Mesothelial cell of epicardium (in vitro differentiated cells): ENCODE results near the gene DENND1A. TPM values are rescaled to one million over a fixed set of nuclear protein-coding genes. Genes with fewer than 3 reads are reported as not detected.
"Not testable (repeated sequence)": the region's sequence is repeated elsewhere in the genome, so short reads cannot be mapped to it uniquely, and the experiment has no call there.

Experiments used
- DNase-seq, 2 experiments: peaks; one replicate each; pipeline ENCODE4 v3.0.0; 2021; ENCODE audit warnings: low spot score in 2 of 2; ENCODE audit not compliant: unreplicated experiment in 2 of 2
- H3K27ac Mint-ChIP-seq: 2 replicates; pipeline ENCODE4 v1.8.0; 2021; ENCODE audit warnings: mixed read lengths
- H3K27me3 Mint-ChIP-seq: 2 replicates; pipeline ENCODE4 v1.8.0; 2021; ENCODE audit warnings: low read depth, mixed read lengths
- H3K36me3 Mint-ChIP-seq: 2 replicates; pipeline ENCODE4 v1.8.0; 2021; ENCODE audit warnings: mixed read lengths
- H3K4me1 Mint-ChIP-seq: 2 replicates; pipeline ENCODE4 v1.8.0; 2021; ENCODE audit warnings: mixed read lengths
- H3K4me3 Mint-ChIP-seq: 2 replicates; pipeline ENCODE4 v1.8.0; 2021; ENCODE audit warnings: mild to moderate bottlenecking, moderate library complexity, mixed read lengths
- H3K9me3 Mint-ChIP-seq: 2 replicates; pipeline ENCODE4 v1.8.0; 2021; ENCODE audit warnings: mixed read lengths
- CTCF ChIP-seq: fragments of 200-600 bp; sonication (generic); IDR thresholded peaks from one replicate; pipeline ENCODE4 v1.5.0; 2021; ENCODE audit warnings: antibody characterized with exemption; ENCODE audit not compliant: unreplicated experiment
- total RNA-seq: library from RNA; stranded (reverse); gene quantifications from 3 replicates; pipeline ENCODE4 v1.2.1, GENCODE V29; 2021

Gene DENND1A
- total RNA-seq, 1 donor from 2014 or later = 23.4 TPM

GRCh38 chr9:123637606-123637944, 292.4 kb downstream of the DENND1A start:
- H3K27ac Mint-ChIP-seq = no peak overlapping the region
- peaks cover 27% of the 10 kb centered on the region for H3K4me1 Mint-ChIP-seq
- no peak overlapping the region for H3K4me3 Mint-ChIP-seq
- no peak for DNase-seq
- no peaks in the 10 kb centered on the region for H3K27me3 Mint-ChIP-seq
- H3K9me3 Mint-ChIP-seq = no peaks in the 10 kb centered on the region
- no peaks in the 10 kb centered on the region for H3K36me3 Mint-ChIP-seq
- no peak for TF ChIP-seq CTCF

GRCh38 chr9:123636805-123637204, 293.1 kb downstream of the DENND1A start:
- H3K27me3 Mint-ChIP-seq, DNase-seq, H3K4me3 Mint-ChIP-seq, H3K36me3 Mint-ChIP-seq, H3K27ac Mint-ChIP-seq, H3K9me3 Mint-ChIP-seq: not testable (repeated sequence)
- H3K4me1 Mint-ChIP-seq = peaks cover 22% of the 10 kb centered on the region

- no peaks in the 10 kb centered on the region for H3K9me3 Mint-ChIP-seq
- H3K4me3 Mint-ChIP-seq = no peak overlapping the region
- H3K27me3 Mint-ChIP-seq = no peaks in the 10 kb centered on the region
- H3K4me1 Mint-ChIP-seq = peaks cover 17% of the 10 kb centered on the region
- peaks cover 7% of the 10 kb centered on the region for H3K36me3 Mint-ChIP-seq
- TF ChIP-seq CTCF = no peak
- DNase-seq = no peak
- H3K27ac Mint-ChIP-seq = no peak overlapping the region
These were observed 298.1 kb downstream of the DENND1A start for GRCh38 chr9:123631862-123632261.

GRCh38 chr9:123630233-123630632, 299.7 kb downstream of the DENND1A start:
- H3K36me3 Mint-ChIP-seq = peaks cover 7% of the 10 kb centered on the region
- no peaks in the 10 kb centered on the region for H3K27me3 Mint-ChIP-seq
- H3K27ac Mint-ChIP-seq = no peak overlapping the region
- no peak for DNase-seq
- peaks cover 9% of the 10 kb centered on the region for H3K4me1 Mint-ChIP-seq
- H3K4me3 Mint-ChIP-seq = no peak overlapping the region
- no peak for TF ChIP-seq CTCF
- no peaks in the 10 kb centered on the region for H3K9me3 Mint-ChIP-seq

- Mint-ChIP-seq H3K9me3 (no peaks in the 10 kb centered on the region), H3K4me3 (no peak overlapping the region), H3K4me1 (peaks cover 2% of the 10 kb centered on the region), H3K27ac (no peak overlapping the region), H3K27me3 (no peaks in the 10 kb centered on the region), H3K36me3 (peaks cover 7% of the 10 kb centered on the region)
- TF ChIP-seq CTCF = no peak
- DNase-seq = no peak
These were observed 300.4 kb downstream of the DENND1A start for GRCh38 chr9:123629531-123629930.

GRCh38 chr9:123622711-123623241, 307.1 kb downstream of the DENND1A start:
- Mint-ChIP-seq H3K27me3 (no peaks in the 10 kb centered on the region), H3K4me3 (no peak overlapping the region), H3K27ac (no peak overlapping the region), H3K4me1 (peaks cover 7% of the 10 kb centered on the region), H3K9me3 (no peaks in the 10 kb centered on the region), H3K36me3 (no peaks in the 10 kb centered on the region)
- DNase-seq = no peak
- no peak for TF ChIP-seq CTCF
